NCI-H1436 (cell line): ENCODE measurements around the gene FBXO7.
"Not testable (repeated sequence)": the region's sequence is repeated elsewhere in the genome, so short reads cannot be mapped to it uniquely, and the experiment has no call there.

Experiments
- DNase-seq: peaks from one replicate; lab custom pipeline; 2025; lab: John Stamatoyannopoulos, UW

The FBXO7 gene

DNA sequence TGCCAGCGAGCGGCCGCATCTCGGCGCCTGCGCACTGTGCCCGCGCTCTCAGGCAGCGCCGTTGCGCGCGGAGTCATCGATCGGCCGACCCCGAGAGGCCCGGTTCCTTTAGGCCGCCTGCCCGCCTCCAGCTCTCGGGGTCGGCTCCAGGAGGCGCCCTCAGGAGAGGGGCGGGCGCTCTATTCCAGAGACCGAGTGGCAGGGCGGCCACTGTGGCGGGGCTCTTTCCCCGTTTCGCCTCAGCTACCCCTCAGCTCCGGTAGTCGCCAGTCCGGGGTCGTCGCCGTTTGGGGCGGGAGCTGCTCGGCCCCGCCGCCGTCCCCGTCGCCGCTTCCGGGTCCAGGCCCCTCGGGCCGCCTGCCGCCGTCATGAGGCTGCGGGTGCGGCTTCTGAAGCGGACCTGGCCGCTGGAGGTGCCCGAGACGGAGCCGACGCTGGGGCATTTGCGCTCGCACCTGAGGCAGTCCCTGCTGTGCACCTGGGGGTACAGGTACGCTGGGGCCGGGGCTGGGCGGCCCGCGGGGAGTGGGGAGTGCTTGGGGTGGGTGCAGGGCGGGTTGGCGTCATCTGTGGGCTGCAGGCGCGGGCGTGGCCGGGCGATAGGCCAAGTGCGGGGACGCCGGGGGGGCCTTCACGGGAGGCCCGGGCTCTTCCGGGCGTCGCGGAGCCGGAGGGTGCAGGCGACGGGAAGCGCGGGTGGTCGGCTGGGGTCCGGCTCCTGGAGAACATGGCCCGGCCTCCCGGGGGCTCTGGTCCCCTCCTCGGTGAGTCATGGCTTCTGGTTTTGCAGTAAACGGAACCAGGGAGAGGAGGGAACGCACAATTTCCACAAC is at the start of gene FBXO7:
Gene FBXO7, plus strand, starts transcription at position 177 of the 833 bp plus-strand sequence. Its CDS starts 192 bp downstream, at position 369.
- peak; percentile 84 for DNase-seq

DNA sequence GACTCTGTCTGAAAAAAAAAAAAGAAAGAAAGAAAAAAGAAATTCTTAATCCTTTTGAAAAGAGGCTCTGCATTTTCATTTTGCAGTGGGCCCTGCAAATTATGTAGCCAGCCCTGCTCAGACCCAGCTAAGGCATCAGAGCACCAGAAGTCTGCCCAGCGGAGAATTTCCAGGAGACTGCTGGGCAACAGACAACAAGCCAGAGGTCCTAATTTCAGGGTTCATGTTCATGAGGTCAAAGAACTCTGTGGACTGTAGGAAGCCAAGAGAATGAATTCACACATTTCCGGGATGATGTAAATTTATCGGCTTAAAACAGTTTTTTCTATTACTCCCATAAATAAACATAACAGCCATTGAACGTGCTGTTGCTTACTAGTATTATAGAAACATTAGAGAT is 47.7 kb upstream of the FBXO7 start:
- no peak for DNase-seq

DNA sequence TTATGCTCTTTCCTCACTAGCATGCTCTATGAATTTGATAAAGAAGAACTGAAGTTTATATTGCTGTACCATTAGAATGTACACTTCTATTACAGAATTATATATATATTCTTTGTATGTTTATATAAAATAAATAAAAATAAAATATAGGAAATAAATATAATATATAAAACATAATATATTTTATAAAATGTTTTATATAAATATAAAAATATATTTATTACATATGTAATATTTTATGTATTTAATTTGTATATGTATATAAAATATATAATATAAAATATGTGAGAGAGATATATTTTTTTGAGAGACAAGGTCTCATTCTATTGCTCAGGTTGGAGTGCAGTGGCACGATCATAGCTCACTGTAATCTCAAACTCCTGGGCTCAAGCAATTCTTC is 44.3 kb upstream of the FBXO7 start:
- DNase-seq = no peak

DNA sequence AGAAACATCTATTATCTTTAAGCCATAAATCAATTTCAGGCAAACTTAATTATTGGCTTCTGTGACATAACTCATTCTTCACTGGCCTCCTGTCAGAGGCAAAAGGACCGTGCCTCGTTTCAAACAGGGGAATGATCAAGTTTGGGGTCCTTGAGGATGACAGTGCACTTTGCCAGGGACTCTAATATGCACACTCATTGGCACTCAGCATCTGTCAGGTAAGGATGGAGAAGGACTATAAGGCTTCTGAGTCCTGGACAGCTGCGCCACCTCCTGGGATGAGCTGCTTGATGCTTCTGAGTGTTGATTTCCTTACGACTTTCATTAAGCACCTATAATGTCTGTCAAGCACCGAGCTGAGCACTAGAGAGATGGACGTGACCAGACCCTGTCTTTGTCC is 30.5 kb upstream of the FBXO7 start:
- DNase-seq = no peak

DNA sequence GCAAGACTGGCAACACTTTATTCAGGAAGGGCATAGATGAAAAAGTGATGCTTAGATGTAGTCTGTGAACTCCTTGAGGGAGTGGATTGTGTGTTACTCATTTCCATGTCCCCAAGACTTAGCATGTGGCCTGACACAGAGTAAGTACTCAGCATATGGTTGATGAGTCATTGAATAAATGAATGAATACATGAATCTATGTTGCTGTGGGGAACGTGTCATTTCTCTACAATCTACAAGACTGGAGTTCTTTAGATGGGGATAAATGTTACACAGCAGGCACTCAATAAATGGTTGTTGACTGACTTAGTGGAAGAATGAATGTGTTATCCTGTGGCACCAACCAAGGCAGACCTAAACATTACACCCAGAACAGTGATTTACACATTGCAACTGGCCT is 28.3 kb upstream of the FBXO7 start:
- DNase-seq = no peak

DNA sequence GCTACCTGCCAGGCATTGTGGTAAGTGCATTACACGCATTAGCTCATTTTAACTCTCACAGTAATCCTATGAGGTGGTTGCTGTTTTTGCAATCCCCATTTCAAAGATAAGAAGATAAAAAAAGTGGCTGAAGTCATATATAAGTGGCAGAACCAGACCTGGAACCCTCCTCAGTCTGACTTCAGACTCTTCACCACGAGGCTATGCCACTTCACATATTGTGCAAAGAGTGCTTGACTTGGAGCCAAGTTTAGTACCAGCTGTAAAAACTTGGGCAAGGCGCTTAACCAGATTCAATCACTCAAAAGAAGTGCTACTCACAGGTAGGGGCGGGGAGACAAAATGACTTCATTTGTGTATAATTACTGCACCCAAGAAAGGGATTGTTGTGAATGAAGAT is 25.6 kb upstream of the FBXO7 start:
- no peak for DNase-seq

DNA sequence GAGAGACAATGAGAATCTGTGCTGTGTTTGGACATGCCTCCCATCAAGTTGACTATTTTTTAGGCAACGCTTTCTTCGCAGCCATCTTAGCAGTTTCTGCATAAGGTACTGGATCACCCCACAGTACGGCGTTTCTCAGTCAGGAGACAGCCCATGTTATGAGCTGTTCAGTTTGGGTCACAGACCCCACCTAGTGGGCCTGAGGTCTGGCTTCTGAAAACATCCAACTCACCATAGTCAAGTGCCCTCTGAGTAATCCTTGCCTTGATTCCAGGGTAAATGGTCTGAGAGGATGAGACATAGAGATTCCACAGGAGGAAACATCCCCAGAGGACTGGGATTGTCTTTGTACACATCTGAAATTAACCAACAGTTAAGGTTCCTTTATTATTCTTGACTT is 17.6 kb upstream of the FBXO7 start:
- no peak for DNase-seq

DNA sequence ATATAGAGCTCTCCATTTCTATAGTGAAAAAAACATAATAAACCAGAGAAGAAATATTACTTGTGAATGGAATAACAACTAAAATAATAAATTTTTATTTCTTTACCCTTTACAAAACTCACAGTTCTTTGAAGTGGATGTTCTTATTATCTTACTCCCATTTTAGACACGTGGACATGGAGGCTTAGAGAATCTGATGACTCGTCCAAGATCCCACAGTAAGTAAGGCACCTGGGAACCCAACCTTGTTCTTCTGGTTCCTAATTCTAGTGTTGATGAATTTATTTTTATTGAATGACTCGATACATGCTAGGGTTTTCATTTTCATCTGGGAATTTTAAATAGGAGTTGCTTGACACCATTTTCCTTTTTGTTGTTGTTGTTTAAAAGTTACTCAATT is 12.2 kb upstream of the FBXO7 start:
- no peak for DNase-seq

DNA sequence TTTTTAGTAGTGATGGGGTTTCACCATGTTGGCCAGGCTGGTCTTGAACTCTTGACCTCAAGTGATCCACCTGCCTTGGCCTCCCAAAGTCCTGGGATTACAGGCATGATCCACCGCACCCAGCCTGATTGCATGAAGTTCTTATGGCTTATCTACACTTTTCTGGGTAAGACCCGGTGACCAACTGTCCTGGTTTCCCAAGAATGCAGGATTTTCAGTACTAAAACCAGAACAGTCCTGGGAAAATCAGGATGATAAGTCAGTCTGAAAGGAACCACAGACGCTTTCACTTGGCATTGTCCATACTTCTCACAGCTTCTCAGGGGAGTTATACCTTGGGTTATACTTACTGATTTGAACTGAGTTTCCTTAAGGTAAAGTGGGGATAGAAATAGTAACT is 8.9 kb upstream of the FBXO7 start:
- DNase-seq = no peak

DNA sequence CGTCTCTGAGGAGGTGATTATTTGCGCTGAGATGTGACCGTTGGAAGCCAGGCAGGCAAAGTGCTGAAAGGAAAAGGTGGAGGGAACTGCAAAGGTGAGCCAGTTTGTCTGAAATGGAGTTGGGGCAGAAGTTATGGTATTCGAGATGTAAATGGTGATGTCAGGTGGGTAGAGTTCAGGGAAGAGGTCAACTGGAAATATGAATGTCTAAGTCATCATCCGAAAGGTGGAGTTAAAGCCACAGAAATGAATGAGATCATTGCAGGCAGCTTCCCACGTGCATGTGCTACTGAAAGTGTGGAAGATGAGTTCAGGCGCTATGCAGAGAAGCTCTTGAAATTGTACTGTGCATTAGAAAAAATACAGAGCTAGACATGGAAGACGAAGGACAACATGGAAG is 8.1 kb upstream of the FBXO7 start:
- DNase-seq = no peak

DNA sequence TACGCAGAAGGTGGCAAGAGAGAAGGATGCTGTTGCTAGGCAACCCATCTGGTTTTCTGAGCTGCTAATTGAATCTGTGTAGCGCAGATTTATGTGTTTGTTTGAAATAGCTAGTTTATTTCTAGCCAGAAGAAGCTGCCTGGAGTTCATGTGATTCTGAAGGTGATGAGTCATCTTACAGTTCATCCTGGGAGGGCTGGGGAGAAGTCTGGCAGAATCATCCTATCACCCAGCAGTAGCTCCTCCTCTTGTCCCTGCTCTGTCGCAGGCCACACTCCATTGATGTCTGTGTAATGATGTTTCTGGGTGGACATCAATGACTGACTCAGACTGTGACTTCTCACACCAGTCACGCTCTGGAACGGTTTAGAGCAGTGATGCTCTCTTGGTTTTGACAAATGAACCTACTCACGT is 4.8 kb upstream of the FBXO7 start:
- peak; percentile 19 for DNase-seq

DNA sequence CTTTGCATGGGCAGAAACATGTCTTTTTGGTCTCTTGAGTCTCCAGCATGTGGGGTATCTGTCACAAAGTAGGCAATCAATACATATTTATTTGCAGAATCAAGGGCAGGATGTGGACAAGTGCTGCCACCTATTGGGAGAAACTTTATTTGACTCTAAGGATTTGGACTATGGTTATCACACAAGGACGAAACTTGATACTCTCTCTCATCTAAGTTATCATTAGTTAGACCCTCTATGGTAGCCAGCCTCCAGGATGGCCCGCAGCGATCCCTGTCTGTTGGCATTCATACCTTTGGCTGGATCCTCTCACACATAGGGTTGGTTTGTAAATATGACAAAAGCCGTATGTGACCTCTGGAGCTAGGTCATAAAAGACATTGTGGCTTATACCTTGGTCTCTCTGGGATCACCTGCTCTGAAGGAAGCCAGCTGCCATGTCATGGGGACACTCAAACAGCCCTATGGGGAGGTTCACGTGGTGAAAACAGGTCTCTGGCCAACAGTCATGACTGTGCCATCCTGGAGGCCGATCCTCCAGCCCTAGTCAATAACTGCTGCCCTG is 1.1 kb upstream of the FBXO7 start:
- DNase-seq = peak; percentile 62

DNA sequence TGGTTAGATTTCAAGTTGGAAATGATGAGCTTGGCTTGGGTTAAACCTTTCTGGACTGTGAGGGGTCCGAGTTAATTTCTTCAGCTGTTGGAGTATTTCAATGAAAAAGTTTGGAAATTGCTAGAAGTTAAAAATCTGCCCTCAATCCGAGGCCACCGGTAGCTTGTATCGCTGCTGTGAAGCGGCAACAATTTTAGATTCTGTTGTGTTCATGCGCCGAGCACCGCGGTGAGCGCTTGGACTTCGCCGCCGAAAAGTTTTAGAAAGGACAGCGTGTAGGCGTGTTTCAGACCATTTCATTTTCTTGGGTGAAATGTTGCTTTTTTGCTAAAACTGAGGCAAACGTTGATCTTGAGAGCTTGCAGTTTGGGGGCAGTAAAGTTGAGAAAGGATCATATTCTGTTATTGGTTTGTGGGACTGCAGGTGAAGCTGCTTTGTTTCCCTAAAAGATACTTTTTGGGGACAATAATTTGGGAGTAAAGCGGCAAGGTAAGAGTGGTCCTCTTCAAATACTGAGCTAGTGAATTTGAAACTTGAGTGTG is 928 bp downstream of the FBXO7 start:
- DNase-seq = no peak

DNA sequence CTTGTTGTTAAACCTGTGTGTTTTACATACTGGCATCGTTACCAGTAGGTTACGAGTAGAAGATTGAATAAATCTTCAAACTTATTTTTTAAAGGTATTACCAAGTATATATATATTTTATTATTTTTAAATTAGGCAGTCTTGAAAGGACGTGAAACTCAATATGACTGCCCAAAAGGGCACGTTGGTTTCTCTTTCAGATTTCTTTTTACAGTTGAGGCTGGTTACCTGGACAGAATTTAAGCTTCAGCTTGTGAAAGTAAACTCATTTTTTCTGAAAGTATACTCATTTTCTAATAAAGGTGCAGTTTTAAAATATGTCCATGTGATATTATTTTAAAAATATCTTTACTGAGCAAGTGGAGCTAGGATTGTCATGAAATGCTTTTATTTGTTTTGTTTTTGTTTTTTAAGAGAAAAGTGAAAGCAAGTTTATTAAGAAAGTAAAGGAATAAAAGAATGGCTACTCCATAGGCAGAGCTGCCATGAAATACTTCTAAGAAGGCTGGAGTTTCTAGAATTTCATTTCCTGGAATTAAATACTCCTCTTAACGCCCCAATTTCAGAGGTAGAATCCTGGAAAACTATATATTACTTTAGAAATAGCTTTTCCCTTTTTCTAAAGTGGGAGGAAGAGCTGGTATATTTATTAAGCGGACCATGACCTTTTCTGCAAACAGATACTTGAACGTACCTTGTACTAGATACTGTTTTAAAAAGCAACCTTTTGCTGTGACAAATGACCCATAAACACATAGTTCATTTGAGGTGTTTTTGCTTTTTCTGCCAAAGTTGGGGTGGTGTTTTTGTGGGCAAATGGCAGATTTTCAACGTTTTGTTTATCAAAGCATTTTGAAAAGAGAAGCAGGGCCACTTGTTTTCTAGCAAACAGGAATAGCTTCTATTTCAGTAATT is 1.9 kb downstream of the FBXO7 start:
- no peak for DNase-seq

DNA sequence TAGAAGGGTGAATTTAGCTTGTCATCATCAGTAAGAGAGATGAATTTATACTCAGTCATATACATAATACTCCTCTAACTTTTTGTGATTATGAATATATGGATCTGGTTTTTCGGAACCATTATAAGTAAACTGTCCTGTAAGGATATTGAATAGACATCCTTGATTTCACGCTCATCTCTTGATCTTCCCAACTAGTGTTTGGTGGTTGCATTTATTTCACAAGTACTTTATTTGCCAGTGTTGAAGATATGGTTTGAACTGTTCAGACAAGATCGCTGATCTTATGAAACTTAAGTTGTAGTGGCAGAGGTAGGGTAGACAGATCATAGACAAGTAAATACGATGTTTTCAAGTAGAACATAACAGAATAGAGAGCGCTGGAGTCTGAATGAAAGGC is 3.0 kb downstream of the FBXO7 start:
- DNase-seq = no peak

DNA sequence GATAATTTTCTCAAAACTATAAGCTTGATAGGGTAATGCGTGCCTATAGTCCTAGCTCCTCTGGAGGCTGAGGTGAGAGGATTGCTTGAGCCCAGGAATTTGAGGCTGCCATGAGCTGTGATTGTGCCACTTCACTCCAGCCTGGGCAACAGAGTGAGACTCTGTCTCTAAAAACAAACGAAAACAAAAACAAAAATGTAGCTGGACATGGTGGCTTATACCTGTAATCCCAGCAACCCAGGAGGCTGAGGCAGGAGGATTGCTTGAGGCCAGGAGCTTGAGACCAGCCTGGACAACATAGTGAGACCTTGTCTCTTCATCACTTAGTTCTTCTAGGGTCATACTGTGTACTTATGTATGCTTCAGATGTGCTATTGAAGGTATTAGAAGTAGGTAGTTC is 3.9 kb downstream of the FBXO7 start:
- DNase-seq = not testable (repeated sequence)

DNA sequence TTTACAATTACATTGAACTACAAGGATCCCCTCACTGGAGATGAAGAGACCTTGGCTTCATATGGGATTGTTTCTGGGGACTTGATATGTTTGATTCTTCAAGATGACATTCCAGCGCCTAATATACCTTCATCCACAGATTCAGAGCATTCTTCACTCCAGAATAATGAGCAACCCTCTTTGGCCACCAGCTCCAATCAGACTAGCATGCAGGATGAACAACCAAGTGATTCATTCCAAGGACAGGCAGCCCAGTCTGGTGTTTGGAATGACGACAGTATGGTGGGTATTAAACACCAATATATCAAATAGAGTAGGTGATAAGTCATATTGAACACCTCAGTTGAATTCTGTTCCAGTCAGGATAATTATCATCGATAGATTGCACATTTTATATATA is 4.4 kb downstream of the FBXO7 start:
- no peak for DNase-seq

DNA sequence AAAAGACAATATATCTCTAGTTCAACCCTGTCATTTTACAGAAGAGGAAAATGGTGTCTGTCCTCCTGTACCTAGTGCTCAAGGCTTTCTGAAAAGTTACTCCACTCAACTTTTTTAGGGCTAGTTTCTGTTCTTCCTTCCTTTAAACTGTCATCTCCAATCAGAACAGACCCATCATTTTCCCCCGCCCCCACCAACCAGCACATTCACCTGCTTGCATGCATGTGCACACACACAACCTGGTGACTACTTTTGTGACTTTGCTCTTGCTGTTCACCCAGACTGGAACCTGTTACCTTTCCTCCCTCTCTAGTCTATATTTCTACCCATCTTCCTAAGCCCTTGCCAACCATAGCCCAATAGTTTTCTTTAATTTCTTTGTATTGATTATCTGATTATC is 5.6 kb downstream of the FBXO7 start:
- DNase-seq = no peak

DNA sequence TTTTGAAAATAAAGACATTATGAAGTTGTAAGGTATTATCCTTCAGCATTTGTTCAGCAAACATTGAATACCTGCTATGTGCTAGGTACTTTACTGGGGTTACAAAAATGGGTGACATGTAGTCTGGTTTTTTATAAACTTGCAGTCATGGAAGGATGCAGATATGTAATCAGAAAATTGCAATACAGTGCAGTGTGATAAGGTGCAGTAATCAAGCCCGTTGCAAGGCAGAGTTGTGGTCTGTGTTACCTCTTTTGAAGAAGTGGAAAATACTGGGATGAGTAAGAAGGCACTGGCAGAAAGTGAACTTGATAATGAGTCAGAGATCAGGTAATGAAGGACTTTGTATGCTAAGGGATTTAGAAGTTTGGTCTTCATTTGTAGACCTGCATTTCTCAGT is 8.1 kb downstream of the FBXO7 start:
- DNase-seq = no peak

DNA sequence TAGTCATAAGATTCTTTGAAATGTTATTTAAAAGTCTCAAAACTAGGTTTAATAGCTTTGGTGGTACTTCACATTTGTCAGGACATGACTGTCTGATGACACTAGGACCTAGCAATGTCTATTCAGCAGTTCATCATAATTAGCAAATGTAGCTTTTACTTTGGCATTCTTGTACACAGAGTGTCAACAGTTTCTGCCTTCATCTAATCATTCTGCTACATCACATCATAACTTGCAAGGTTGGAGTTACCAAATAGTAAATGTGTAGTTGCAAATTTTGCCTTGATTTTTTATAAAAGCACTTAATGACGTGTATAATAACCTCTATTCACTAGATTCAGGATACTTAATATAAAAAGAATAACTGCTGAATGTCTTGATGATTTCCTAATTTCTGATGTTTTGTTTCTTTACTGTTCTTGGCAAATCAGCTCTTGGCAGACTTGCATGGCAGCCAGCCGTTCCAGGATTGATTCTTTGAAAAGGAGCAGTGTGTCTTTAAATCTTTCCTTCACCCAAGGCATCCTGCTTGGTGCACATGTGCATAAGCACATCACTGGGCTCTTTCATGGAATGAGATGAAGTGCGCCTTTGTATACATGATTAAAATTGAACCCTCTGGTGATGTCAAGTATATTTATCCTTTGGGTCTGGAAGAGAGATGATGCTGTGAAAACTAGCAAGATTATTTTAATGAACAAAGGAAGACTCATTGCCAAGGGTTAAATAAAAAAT is 12.2 kb downstream of the FBXO7 start:
- DNase-seq = no peak

DNA sequence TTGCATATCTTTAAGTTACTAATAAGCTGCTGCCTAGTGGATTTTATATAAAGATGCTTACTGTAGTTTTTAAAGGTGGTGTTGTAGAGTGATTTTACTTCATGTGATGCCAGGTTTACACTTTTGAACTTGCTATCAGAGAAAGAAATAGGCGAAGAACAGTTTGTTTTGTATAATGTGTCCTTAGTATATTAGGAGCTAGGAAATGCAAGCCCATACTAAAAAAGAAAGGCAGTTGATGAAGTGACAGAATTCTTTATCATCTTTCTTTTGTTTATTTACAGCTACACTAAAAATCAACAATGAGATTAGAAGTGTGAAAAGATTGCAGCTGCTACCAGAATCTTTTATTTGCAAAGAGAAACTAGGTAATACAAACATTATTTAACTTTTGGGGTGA is 12.8 kb downstream of the FBXO7 start:
- no peak for DNase-seq

DNA sequence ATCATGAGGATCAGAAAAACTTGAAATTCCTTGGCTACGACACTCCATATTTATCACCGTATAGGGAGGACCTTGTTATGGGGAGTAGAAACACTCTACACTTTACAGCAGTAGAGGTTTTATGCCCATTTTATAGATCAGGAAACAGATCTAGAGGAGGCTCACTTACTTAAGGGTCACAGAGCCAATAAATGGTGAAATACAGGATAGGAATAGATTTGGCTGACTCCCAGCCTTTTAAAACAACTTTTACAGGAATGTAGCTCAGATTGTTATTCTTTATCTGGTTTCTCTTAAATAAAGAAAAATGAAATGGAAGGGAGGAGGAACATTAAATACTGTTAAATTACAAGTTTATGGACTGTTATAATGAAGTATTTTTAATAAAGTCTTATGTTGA is 14.8 kb downstream of the FBXO7 start:
- no peak for DNase-seq
